GM11168 (cell line): ENCODE data around the gene CUTA.
"Not testable (repeated sequence)": the region's sequence is repeated elsewhere in the genome, so short reads cannot be mapped to it uniquely, and the experiment has no call there.

Source experiments
- in situ Hi-C: fragments of 300-500 bp; cut with MboI; formaldehyde crosslinking; loops from one replicate; pipeline ENCODE4 v1.12.0; 2022; ENCODE audit warnings: low sequenced_read_pairs; ENCODE audit not compliant: unreplicated experiment

The CUTA gene

GRCh38 chr6:33410711-33411631 is 6.9 kb downstream of the CUTA start, which contains the start of gene PHF1:
PHF1 (plus strand) TSS chr6:33411014; CDS start chr6:33412264, 1,250 bp downstream.
- in situ Hi-C loops: no loop called here

- in situ Hi-C loops: no loop called here
Measured at GRCh38 chr6:33410050-33410710, 7.7 kb downstream of the CUTA start.

DNA sequence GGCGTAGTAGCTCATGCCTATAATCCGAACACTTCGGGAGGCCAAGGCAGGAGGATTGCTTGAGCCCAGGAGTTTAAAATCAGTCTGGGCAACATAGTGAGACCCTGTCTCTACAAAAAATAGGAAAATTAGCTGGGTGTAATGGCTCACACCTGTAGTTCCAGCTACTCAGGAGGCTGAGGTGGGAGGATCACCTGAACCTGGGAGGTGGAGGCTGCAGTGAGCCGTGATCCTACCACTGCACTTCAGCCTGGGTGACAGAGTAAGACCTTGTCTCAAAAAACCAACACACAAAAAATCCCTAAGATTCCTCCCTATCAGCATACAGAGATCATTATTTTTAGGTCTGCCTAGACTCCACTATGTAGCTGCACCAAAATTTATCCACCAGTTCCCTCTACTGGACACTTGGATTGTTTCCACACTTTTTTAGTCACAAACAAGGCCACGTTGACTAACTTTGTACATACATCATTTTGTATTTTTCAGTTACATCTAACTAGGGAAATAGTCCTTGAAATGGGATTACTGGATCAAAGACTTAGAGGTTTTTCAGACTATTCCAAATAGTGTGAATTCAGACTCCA is 10.7 kb downstream of the CUTA start:
- in situ Hi-C loops: no loop called here

DNA sequence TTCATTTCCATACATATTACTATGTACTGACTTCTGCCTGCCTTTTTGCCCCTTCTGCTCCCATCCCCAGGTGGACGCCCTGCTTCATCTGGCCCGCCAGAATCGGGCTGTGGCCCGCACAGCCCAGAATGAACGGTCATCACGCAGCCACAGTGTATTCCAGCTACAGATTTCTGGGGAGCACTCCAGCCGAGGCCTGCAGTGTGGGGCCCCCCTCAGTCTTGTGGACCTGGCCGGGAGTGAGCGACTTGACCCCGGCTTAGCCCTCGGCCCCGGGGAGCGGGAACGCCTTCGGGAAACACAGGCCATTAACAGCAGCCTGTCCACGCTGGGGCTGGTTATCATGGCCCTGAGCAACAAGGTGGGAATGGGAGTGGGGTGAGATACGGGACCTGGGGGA is 11.8 kb downstream of the CUTA start:
- in situ Hi-C loops: no loop called here

DNA sequence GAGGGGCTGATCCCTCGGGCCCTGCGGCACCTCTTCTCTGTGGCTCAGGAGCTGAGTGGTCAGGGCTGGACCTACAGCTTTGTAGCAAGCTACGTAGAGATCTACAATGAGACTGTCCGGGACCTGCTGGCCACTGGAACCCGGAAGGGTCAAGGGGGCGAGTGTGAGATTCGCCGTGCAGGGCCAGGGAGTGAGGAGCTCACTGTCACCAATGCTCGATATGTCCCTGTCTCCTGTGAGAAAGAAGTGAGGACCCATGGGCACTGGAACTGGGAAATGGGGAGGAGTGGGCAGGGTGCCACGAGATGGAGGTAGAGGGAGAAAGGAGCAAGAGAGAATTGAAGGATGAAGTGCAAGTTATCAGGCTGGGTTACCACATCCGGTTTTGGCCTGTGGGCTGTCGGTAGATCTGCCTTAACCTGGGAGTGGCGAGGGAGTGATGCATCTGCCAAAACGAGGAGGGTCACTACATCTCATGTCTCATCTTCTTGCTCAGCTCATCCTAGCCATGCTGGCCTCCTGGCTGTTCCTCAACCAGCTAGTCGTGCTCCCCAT is 12.4 kb downstream of the CUTA start:
- in situ Hi-C loops: no loop called here

DNA sequence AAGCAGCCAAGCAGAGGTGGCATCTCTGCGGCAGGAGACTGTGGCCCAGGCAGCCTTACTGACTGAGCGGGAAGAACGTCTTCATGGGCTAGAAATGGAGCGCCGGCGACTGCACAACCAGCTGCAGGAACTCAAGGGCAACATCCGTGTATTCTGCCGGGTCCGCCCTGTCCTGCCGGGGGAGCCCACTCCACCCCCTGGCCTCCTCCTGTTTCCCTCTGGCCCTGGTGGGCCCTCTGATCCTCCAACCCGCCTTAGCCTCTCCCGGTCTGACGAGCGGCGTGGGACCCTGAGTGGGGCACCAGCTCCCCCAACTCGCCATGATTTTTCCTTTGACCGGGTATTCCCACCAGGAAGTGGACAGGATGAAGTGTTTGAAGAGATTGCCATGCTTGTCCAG is 13.0 kb downstream of the CUTA start:
- in situ Hi-C loops: no loop called here

- in situ Hi-C loops: not testable (repeated sequence)
Measured at GRCh38 chr6:33399881-33400280, 18.0 kb downstream of the CUTA start.

DNA sequence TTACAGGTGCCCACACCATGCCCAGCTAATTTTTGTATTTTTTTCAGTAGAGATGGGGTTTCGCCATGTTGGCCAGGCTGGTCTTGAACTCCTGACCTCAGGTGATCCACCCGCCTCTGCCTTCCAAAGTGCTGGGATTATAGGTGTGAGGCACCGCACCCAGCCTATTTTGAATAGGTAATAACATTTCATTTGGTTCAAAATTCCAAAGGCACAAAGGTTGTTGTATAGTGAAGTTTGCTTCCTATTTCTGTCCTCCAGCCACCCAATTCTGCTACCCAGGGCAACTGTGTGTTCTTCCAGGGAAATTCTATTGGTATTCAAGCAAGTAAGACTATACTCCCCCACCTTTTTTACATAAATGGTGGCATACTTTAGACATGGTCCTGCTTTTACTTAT is 19.3 kb downstream of the CUTA start:
- in situ Hi-C loops: not testable (repeated sequence)

DNA sequence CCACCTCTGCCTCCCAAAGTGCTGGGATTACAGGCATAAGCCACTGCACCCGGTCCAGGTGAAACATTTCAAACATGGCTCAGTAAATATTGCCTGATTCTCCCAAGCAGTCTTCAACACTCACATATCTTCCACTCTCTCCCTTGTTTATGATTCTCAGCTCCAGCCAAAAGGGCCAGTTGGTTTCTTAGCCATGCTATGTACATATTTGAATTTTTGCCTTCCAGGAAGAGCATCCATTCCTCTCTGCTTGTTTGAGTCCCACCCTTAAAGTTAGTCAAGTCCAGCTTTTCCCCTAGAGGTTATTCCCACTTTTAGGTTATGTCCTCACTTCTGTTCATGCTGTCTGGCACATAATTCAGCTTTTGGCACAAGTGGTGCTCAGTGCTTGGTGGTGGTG is 20.4 kb downstream of the CUTA start:
- in situ Hi-C loops: no loop called here

GRCh38 chr6:33392979-33393378 is 24.9 kb downstream of the CUTA start:
- in situ Hi-C loops: no loop called here

DNA sequence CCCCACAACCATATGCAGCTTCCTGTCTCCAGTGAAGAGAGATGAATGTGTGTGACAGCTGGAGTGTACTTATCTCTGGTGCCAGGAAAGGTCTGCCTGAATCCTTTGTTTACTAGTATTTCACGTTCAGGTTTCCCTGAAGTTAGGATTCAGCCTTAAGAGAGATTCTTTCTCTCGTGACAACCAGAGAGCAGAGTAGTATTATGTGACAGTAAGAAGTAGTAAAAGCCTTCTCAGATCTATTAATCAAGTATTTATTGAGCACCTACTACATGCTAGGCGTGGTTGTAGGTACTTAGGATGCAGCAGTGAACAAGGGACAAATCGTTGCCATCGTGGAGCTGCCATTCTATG is 25.3 kb downstream of the CUTA start:
- in situ Hi-C loops: no loop called here

DNA sequence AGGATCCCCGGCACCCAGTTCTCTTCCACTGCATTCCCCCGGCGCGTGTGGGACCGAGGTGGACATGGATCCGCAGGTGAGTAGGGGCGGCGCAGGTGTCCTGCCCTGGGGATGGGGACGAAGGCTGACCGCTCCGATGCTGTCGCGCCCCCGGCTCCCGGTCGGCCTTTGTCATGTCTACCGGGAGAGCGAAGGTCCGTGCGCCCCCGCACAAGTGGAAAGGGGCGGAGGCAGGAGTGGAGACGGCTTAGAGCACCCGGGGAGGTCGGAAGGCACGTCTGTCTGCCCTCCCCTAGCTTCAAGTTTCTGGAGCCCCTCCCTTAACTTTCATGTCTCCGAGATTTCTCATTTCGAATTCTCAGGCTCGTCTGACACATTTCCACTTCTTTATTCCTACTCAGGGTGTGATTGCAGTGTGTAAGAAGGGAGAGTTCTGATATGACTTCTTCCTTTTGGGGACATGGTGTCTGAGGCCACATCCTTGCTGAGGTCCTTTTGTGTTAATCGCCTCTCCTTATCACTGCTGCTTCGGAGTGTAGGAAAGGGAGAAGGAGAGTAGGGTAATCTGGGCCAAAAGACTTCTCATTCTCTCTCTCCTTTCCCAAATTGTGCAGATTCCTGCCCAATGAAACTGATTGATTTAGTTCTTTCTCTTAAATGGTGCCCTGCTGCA is 25.8 kb downstream of the CUTA start:
- in situ Hi-C loops: no loop called here

GRCh38 chr6:33391278-33391921 is 26.5 kb downstream of the CUTA start, which contains the start of gene KIFC1:
KIFC1 (plus strand) TSS chr6:33391823; CDS start chr6:33391986, 163 bp downstream.
- in situ Hi-C loops: no loop called here

DNA sequence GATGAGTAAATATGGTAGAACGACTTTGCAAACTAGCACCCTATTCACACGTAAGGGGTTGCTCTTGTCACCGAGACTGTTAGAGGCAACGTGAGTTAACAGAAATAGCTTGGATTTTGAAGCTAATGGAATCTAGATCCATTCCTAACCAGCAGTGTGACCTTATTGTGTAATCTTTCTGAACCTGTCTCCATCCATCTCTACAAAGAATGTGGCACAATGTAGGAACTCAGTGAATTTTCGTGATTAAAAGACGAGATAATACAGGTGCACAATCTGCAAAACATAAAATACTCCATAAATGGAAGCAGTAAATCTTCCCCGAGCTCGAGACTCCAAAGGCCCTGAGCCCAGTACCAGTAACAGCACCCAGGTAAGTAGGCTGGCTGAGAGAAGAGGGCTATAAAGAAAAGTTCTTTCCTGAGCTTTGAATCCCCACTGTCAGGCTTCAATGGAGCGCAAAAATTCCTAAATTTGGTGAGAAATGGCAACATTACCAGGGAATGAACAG is 27.1 kb downstream of the CUTA start:
- in situ Hi-C loops: no loop called here

- in situ Hi-C loops: no loop called here
Measured at GRCh38 chr6:33390173-33390572, 27.7 kb downstream of the CUTA start.

DNA sequence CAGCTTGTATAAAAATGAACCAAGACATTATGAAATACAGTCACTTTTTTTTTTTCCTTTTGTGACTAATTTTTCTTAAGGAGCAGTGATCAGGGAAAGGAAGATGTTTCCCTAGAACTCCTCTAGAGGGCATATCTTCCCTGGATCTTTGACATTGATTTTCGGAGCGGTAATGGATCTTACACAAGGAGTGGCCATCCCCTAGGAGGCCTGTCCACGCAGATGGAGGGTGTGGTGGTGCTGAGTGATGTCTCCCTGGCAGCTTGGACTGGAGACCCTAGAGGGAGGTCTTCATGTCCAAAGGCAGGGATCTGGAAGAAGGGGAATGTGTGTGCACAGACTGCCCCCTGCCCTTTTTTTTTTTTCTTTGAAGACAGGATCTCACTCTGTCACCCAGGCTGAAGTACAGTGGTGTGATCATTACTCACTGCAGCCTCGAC is 33.3 kb downstream of the CUTA start:
- in situ Hi-C loops: loop anchor here (5.0 kb wide), 1 partner anchor 37 kb away; no protein-coding TSS in a partner anchor

DNA sequence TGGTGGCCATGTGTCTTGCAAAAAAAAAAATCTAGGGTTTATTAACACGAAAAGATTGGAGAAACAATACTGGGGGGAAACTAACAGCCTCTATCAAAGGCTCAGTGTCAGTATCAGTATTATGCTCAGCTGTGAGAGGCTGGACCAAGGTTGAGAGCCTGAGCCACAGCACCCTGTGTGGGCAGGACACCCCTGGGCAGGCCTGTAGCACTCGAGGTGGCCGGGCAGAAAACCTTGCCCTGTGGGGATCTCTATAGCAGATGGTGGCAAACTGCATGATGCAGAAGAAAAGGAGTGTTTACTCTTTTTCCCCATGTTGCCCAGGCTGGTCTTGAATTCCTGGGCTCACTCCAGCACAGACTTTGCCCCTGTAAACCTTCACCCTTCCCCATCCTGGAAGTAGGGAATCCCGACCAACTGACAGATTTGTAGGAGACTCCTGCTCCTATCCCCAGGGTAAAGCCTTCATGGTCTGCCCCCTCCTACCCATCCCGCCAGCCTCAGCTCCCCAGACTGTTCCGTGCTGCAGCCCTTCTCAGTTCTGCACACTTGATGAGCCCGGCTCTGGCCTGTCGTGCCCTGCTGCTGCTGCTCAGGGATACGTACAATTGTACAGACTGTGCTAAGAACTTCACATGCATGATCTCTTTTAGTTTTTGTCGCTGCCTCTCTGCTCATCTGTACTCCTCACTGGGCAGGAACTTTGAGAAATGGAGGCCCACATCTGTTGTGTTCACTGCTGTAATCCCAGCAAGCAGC is 34.3 kb downstream of the CUTA start:
- in situ Hi-C loops: loop anchor here (5.0 kb wide), 1 partner anchor 36 kb away; no protein-coding TSS in a partner anchor

DNA sequence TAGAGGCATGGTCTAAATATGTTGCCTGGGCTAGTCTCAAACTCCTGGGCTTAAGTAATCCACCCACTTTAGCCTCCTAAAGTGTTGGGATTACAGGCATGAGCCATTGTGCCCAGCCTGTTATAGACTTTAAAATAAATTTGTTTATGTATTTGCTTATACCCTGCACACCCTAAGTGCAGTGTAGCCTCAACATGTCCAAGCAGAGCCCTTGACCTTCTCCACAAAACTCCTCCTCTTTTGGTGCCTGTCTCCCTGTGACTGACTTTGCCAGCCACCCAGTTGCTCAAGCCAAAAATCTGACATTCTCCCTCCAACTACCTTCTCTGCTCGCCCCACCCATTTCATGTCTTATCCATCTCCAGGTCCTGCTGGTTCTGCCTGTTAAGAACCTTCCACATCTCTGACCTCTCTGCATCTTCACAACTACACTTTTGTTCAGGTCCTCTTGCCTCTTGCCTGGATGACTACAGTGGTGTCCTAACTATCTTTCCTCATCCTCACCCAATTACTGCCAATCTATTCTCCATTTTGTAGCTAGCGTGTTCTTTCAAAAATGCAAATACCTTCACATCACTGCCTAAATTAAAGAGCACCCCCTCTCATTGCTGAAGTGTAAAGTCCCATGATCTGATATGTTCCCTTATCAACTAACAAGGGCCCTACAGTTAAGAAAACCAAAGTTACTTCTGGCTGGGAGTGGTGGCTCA is 37.5 kb downstream of the CUTA start:
- in situ Hi-C loops: loop anchor here (5.0 kb wide), 1 partner anchor 33 kb away; no protein-coding TSS in a partner anchor
